EH (cell line): ENCODE data around the gene NTM.

ENCODE experiments used
- DNase-seq: peaks from one replicate; pipeline ENCODE4 v3.0.0-alpha.2; 2015; ENCODE audit warnings: low read depth

Gene NTM

GRCh38 chr11:131370090-131370751 lies at the start of gene NTM:
NTM (plus strand) TSS chr11:131370615.
- peak; percentile 32 for DNase-seq

GRCh38 chr11:131324921-131325570 lies 45.4 kb upstream of the NTM start:
- DNase-seq: no peak

- no peak for DNase-seq
These were observed 43.6 kb upstream of the NTM start for GRCh38 chr11:131326829-131327228.

GRCh38 chr11:131327421-131327820 lies 43.0 kb upstream of the NTM start:
- DNase-seq: no peak

- no peak for DNase-seq
These were observed 41.6 kb upstream of the NTM start for GRCh38 chr11:131328843-131329242.

GRCh38 chr11:131331010-131331409 lies 39.4 kb upstream of the NTM start:
- DNase-seq: no peak

GRCh38 chr11:131331546-131331945 lies 38.9 kb upstream of the NTM start:
- DNase-seq: no peak

GRCh38 chr11:131334601-131335000 lies 35.8 kb upstream of the NTM start:
- no peak for DNase-seq

- DNase-seq: peak; percentile 50
These were observed 28.5 kb upstream of the NTM start for GRCh38 chr11:131341900-131342299.

GRCh38 chr11:131342442-131342841 lies 28.0 kb upstream of the NTM start:
- peak; percentile 8 for DNase-seq

GRCh38 chr11:131345406-131345805 lies 25.0 kb upstream of the NTM start:
- DNase-seq: no peak

- no peak for DNase-seq
These were observed 20.9 kb upstream of the NTM start for GRCh38 chr11:131349368-131350086.

GRCh38 chr11:131350872-131351271 lies 19.5 kb upstream of the NTM start:
- DNase-seq: no peak

GRCh38 chr11:131351848-131352247 lies 18.6 kb upstream of the NTM start:
- DNase-seq: no peak

- DNase-seq: no peak
These were observed 16.6 kb upstream of the NTM start for GRCh38 chr11:131353766-131354165.

- DNase-seq: no peak
These were observed 16.1 kb upstream of the NTM start for GRCh38 chr11:131354251-131354701.

GRCh38 chr11:131356206-131356605 lies 14.2 kb upstream of the NTM start:
- DNase-seq: peak; percentile 9

- no peak for DNase-seq
These were observed 5.0 kb upstream of the NTM start for GRCh38 chr11:131365329-131365930.

GRCh38 chr11:131370901-131371790 lies 731 bp downstream of the NTM start:
- no peak for DNase-seq

GRCh38 chr11:131371791-131372104 lies 1.3 kb downstream of the NTM start:
- DNase-seq: no peak

- DNase-seq: no peak
These were observed 2.0 kb downstream of the NTM start for GRCh38 chr11:131372234-131372962.
